GM18498 (cell line): ENCODE results near the gene ABHD15.

Source experiments
- ATAC-seq: cut with Tn5 transposase; IDR thresholded peaks from one replicate; pipeline ENCODE4 v1.9.1; 2021; ENCODE audit warnings: mild to moderate bottlenecking, moderate library complexity; ENCODE audit not compliant: unreplicated experiment

ABHD15 gene

GRCh38 chr17:29583324-29584248, 16.7 kb upstream of the ABHD15 start:
- ATAC-seq: no peak

GRCh38 chr17:29582772-29583171, 15.9 kb upstream of the ABHD15 start:
- ATAC-seq: no peak

GRCh38 chr17:29582254-29582765, 15.5 kb upstream of the ABHD15 start:
- no peak for ATAC-seq

DNA sequence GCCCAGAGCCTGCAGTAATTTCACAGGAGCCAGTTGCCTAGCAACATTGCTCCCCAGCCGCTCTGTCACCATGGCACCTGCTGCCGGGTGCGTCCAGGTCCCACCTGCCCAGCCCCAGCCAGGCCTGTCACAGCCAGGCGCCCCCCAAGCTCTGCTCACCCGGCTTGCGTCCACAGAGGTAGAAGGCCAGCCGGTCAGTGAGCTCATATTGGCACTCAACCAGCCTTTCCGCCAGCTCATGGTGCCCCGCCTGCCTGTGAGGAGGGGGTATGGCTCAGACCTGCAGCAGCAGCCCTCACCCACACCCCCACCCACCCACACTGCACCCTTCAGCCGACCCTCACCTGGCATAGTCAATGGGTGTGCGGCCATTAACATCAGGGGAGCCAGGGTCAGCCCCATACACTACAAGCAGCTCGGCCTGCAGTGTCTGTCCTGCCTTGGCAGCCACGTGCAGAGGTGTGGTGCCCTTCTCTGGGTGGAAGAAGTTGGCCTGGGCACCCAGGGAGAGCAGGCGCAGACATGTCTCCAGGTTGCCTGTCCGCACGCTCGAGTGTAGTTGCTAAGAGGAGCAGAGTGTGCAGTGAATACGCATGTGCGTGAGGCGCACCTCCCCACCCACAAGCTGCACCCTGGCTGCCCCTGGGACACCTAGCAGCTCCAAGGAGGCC, 14.9 kb upstream of the ABHD15 start:
- ATAC-seq: no peak

- ATAC-seq: peak; percentile 79
Observed at GRCh38 chr17:29579866-29580771, 13.3 kb upstream of the ABHD15 start.

DNA sequence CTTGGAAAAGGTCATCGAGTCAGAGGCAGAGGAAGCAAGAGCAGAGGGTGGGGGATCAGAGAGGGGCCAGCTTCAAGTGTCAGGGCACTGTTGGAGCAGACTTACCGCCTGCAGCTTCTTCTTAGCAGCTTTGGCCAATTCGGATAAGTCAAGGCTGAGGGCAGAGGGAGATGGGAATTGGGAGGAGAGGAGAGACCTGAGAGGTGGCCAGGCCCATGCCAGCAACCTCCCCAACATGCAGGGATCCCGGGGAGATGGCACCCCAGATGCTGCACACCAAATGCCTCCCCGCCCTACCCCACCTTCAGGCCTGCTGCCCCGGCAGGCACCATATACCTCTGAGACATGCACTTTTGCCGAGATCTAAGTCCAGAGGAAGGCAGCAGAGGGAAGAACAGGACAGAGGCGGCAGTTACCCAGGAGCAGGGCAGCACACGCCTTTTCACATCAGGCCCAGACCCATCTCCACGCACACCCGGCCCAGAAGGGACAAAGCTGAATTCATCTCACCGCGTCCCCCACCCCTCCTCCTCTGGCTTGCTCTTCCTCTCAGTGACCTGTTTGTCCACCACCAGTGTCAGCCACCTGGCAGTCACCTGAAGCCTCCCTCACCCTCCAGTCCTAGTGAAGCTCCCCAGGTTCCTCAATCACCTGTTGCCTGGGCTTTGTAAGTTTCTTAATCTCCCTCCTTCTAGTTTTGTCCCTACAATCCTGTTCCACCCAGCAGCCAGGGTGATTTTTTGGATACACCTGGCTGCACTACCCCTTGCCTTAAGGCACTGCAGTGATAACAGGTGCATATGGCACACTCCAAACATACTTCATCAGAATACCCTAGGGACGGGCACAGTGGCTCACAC, 12.0 kb upstream of the ABHD15 start:
- no peak for ATAC-seq

GRCh38 chr17:29577385-29578211, 10.8 kb upstream of the ABHD15 start:
- ATAC-seq: no peak

DNA sequence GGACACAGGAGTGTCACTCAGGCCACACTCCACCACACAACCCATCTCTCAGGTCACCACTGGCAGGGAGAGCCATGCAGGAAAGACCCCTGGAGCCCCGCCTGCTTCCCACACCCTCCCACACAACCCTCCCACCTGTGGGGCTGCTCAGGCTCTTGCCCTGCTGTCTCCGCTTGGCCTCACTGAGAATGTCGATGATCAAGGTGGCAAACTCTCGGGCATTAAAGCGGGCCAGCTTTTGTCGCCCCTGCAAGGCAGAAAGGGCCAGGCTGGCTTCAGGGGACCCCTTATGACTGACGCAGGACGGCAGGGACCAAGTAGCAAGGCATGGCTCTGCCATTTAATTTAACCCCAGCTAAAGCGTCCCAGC, 10.1 kb upstream of the ABHD15 start:
- no peak for ATAC-seq

GRCh38 chr17:29576214-29577000, 9.6 kb upstream of the ABHD15 start:
- ATAC-seq: no peak

DNA sequence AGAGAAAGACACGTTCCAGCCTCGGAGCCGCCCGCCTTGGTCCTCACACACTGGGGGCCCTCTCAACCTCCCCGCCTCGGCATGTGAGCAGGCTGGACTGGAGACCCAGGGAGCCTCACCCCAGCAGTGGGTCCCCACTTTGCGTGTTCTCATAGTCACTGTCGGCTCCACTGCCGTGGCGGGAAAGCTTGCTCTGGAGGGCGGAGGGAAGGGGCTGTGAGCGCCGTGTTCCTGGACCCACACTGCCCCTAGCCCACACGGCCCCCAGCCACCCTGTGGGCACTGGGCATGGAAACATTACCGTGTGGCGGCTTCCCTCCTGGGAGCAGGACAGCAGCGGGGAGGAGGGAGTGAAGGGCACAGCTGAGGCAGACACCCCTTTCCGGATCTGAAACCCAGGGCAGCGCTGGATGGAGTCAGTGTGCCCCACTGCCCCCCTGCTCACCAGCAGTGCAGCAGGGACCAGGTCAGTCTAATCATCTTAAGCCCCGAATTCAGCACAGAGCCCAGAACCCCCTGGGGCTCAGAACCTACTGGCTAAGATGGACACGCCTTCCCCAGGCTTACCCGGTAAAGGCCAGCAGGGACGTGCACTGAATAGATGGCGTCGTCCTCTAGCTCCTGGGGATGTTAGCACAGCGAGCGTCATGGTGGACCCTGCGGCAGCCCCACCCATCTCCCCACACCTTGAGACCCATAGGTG, 8.8 kb upstream of the ABHD15 start:
- no peak for ATAC-seq

GRCh38 chr17:29574732-29575510, 8.1 kb upstream of the ABHD15 start:
- no peak for ATAC-seq

DNA sequence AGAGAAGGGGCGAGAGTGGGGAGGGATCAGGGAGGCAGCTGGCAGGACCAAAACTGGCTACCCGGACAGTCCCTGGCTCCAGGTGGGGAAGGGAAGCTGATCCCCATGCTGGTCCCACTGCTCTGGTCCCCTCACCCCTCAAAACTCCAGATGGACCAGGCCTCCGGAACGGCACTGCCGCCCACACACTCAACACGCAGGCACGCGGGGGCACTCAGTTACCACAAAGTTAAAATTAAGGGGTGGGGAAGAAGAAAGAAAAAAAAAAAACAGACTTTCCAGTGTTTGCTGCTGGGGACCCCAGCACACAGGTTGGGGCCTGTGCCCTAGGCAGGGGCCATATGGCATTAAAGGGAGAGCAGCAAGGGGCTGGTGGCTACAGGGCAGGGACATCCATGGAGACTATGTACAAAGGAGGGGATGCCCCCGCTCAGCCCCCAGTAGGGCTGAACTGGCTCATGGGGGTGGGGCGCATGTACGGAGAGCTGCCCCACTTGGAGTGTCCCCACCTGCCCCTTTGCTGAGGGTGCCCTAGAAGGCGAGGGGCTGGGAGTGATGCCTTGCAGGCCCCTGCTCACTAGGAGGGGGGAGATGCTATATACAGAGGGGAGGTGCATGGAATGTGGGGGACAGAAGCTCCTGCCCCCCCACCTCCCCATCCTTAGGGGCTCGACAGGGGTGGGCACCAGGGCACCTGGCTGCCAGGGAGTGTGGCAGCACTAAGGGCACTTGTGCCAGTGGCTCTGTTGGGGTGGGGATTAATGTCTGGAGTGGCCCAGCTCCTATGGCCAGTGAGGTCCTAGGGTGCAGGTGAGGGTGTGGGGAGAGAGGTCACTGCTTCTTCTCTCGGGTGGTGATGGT, 7.3 kb upstream of the ABHD15 start:
- no peak for ATAC-seq

GRCh38 chr17:29573558-29573869, 6.7 kb upstream of the ABHD15 start:
- ATAC-seq: no peak

GRCh38 chr17:29572691-29573557, 6.1 kb upstream of the ABHD15 start:
- no peak for ATAC-seq
